HepG2 (cell line): ENCODE results near the gene DLG5. TPM values are rescaled to one million over a fixed set of nuclear protein-coding genes. Genes with fewer than 3 reads are reported as not detected.

Experiments
- ARID4A ChIP-seq: sonication (generic); formaldehyde crosslinking; IDR thresholded peaks from 2 replicates; pipeline ENCODE4 v1.5.0; 2020; ENCODE audit warnings: mild to moderate bottlenecking, missing genetic modification reagents, borderline replicate concordance
- ATRX ChIP-seq: sonication (generic); formaldehyde crosslinking; IDR thresholded peaks from 2 replicates; pipeline ENCODE4 v1.4.0; 2020; ENCODE audit warnings: missing genetic modification reagents, borderline replicate concordance
- FOXK1 ChIP-seq: sonication (generic); formaldehyde crosslinking; IDR thresholded peaks from 2 replicates; pipeline ENCODE4 v1.4.0; 2020; ENCODE audit warnings: low read depth, missing genetic modification reagents, borderline replicate concordance
- FOXO4 ChIP-seq: sonication (generic); formaldehyde crosslinking; conservative IDR thresholded peaks from 2 replicates; pipeline ENCODE4 v1.8.1; 2023; ENCODE audit warnings: missing genetic modification reagents
- GFI1 ChIP-seq: sonication (generic); formaldehyde crosslinking; IDR thresholded peaks from 2 replicates; pipeline ENCODE4 v1.5.0; 2020; ENCODE audit warnings: missing genetic modification reagents, mild to moderate bottlenecking, borderline replicate concordance
- HNF1B ChIP-seq: sonication (generic); formaldehyde crosslinking; IDR thresholded peaks from 2 replicates; pipeline ENCODE4 v1.5.1; 2020; ENCODE audit warnings: mild to moderate bottlenecking, moderate library complexity, missing genetic modification reagents
- NCOR1 ChIP-seq: fragments of 200-600 bp; sonication (generic); IDR thresholded peaks from 2 replicates; pipeline ENCODE4 v1.7.0; 2017; ENCODE audit warnings: antibody characterized with exemption, low read length, borderline replicate concordance
- PAF1 ChIP-seq: IDR thresholded peaks from 2 replicates; pipeline ENCODE4 v1.6.1; 2016; ENCODE audit warnings: missing genetic modification reagents, missing compliant biosample characterization
- POLR2AphosphoS2 ChIP-seq: IDR thresholded peaks from 2 replicates; pipeline ENCODE4 v1.6.1; 2011; ENCODE audit warnings: low read depth, low read length, improper control_type of control experiment
- RAD21 ChIP-seq: fragments of 450-650 bp; formaldehyde crosslinking; IDR thresholded peaks from 2 replicates; pipeline ENCODE4 v1.5.0; 2020; ENCODE audit warnings: mild to moderate bottlenecking
- SKIL ChIP-seq: sonication (generic); formaldehyde crosslinking; IDR thresholded peaks from 2 replicates; pipeline ENCODE4 v1.8.0; 2022; ENCODE audit warnings: missing genetic modification reagents, mild to moderate bottlenecking, moderate library complexity, borderline replicate concordance
- TOPORS ChIP-seq: sonication (generic); formaldehyde crosslinking; IDR thresholded peaks from 2 replicates; pipeline ENCODE4 v1.8.0; 2023; ENCODE audit warnings: mild to moderate bottlenecking, missing genetic modification reagents
- XRCC5 ChIP-seq: fragments of 200-400 bp; formaldehyde crosslinking; optimal IDR thresholded peaks from 2 replicates; pipeline ENCODE3; 2017; ENCODE audit warnings: mild to moderate bottlenecking, low read length
- ZNF18 ChIP-seq: sonication (generic); formaldehyde crosslinking; IDR thresholded peaks from 2 replicates; pipeline ENCODE4 v1.8.0; 2022; ENCODE audit warnings: mild to moderate bottlenecking, missing genetic modification reagents; ENCODE audit not compliant: insufficient replicate concordance
- ZNF460 ChIP-seq: sonication (generic); formaldehyde crosslinking; IDR thresholded peaks from 2 replicates; pipeline ENCODE4 v1.5.1; 2020; ENCODE audit warnings: missing genetic modification reagents, mild to moderate bottlenecking, borderline replicate concordance
- ZNF501 ChIP-seq: sonication (generic); formaldehyde crosslinking; IDR thresholded peaks from 2 replicates; pipeline ENCODE4 v1.5.1; 2020; ENCODE audit warnings: mild to moderate bottlenecking, moderate library complexity, missing genetic modification reagents
- ZNF546 ChIP-seq: sonication (generic); formaldehyde crosslinking; conservative IDR thresholded peaks from 2 replicates; pipeline ENCODE4 v1.8.1; 2023; ENCODE audit warnings: mild to moderate bottlenecking, missing genetic modification reagents
- ZSCAN29 ChIP-seq: sonication (generic); formaldehyde crosslinking; conservative IDR thresholded peaks from 2 replicates; pipeline ENCODE4 v1.4.0; 2020; ENCODE audit warnings: mild to moderate bottlenecking, missing genetic modification reagents
- ZSCAN30 ChIP-seq: sonication (generic); formaldehyde crosslinking; IDR thresholded peaks from 2 replicates; pipeline ENCODE4 v1.5.0; 2020; ENCODE audit warnings: mild to moderate bottlenecking, missing genetic modification reagents
- polyA plus RNA-seq, 8 experiments: library from polyadenylated mRNA; depleted of rRNA in 3 of 8; stranded (reverse) in 7 of 8; unstranded in 1 of 8; fragments of >200 nt; fragmentation: Illumina TruSeq in 4 of 8; extraction: Trizol in 4 of 8; gene quantifications; 2 replicates each; pipeline versions ENCODE4 v1.2.1 to v1.2.3, GENCODE V29; 2011 to 2016; ENCODE audit warnings: low read depth in 4 of 8, missing spikeins in 1 of 8, mixed read lengths in 1 of 8; ENCODE audit not compliant: insufficient read depth in 1 of 8
- total RNA-seq, 5 experiments: library from RNA; depleted of rRNA; stranded (reverse); fragments of >200 nt; fragmentation: Illumina TruSeq; extraction: Trizol; gene quantifications; 2 replicates each; pipeline ENCODE4 v1.2.3, GENCODE V29; 2016; ENCODE audit warnings: low read depth in 1 of 5

DLG5 gene
- total and polyA plus RNA-seq, 2 of the 13 experiments (the other 11 are each of a cell fraction or from before 2014, with no cell fraction given), result 15.5 to 18.2 TPM

- TF ChIP-seq ZNF18 (CRISPR knock-in tag) (no peak), FOXK1 (CRISPR knock-in tag) (0 out of 2 replicates have a peak, but pooled peaks have one; percentile 20), GFI1 (CRISPR knock-in tag) (no peak), POLR2AphosphoS2 (no peak), PAF1 (CRISPR knock-in tag) (no peak), SKIL (CRISPR knock-in tag) (peak; percentile 66), ZNF546 (no peak), TOPORS (CRISPR knock-in tag) (no peak), ZSCAN29 (CRISPR knock-in tag) (no peak), RAD21 (CRISPR knock-in tag) (no peak), HNF1B (CRISPR knock-in tag) (no peak), NCOR1 (peak; percentile 77; the same call in 1 of the 2 replicates), XRCC5 (peak; percentile 35), ATRX (CRISPR knock-in tag) (no peak), FOXO4 (CRISPR knock-in tag) (no peak), ZNF501 (CRISPR knock-in tag) (no peak), ZSCAN30 (CRISPR knock-in tag) (no peak), ARID4A (CRISPR knock-in tag) (no peak), ZNF460 (CRISPR knock-in tag) (no peak)
These were observed 24.4 kb downstream of the DLG5 start (continued) for GRCh38 chr10:77902159-77902558.
